H1 (cell line): ENCODE data around the gene FHIT. TPM values are rescaled to one million over a fixed set of nuclear protein-coding genes. Genes with fewer than 3 reads are reported as not detected.

Experiments used
- CTCF ChIA-PET: fragments of 300-600 bp; sonication (Branson Sonifier 250); formaldehyde crosslinking; loops from one replicate; lab custom pipeline; 2021; ENCODE audit not compliant: partially characterized antibody; lab: Charles Lee
- POLR2A ChIA-PET: fragments of 300-600 bp; sonication (Branson Sonifier 250); formaldehyde crosslinking; loops from one replicate; lab custom pipeline; 2021; ENCODE audit warnings: inconsistent platforms; ENCODE audit not compliant: partially characterized antibody; lab: Charles Lee
- DNase-seq, 2 experiments: peaks; one replicate each; pipeline versions ENCODE4 v3.0.0 to v3.0.0-alpha.2; 2010 to 2022; ENCODE audit warnings: low spot score in 2 of 2, low read depth in 1 of 2, mixed read lengths in 1 of 2
- FAIRE-seq: peaks from 2 replicates; lab custom pipeline; 2011; peaks lifted over from hg19 to GRCh38; lab: Jason Lieb, UNC
- H2AFZ ChIP-seq: 2 replicates; pipeline ENCODE4 v1.8.1; 2012; ENCODE audit warnings: low read length, inconsistent platforms
- H2AK5ac ChIP-seq: 2 replicates; pipeline ENCODE4 v1.6.1; 2013; ENCODE audit warnings: low read depth, low read length
- H2BK120ac ChIP-seq: replicated peaks from 2 replicates; pipeline ENCODE3; 2013; ENCODE audit warnings: low read depth, low read length, inconsistent platforms
- H2BK12ac ChIP-seq: 2 replicates; pipeline ENCODE4 v1.6.1; 2013; ENCODE audit warnings: low read depth, low read length
- H2BK15ac ChIP-seq: 2 replicates; pipeline ENCODE4 v1.6.1; 2013; ENCODE audit warnings: low read length
- H2BK20ac ChIP-seq: 2 replicates; pipeline ENCODE4 v1.6.1; 2013; ENCODE audit warnings: low read length
- H2BK5ac ChIP-seq: 2 replicates; pipeline ENCODE4 v1.6.1; 2013; ENCODE audit warnings: low read depth, low read length
- H3K14ac ChIP-seq: 2 replicates; pipeline ENCODE4 v1.6.1; 2013; ENCODE audit warnings: inconsistent platforms; ENCODE audit not compliant: insufficient read length
- H3K18ac ChIP-seq: 2 replicates; pipeline ENCODE4 v1.6.1; 2013; ENCODE audit warnings: low read length; ENCODE audit errors: extremely low read depth
- H3K23ac ChIP-seq: 2 replicates; pipeline ENCODE4 v1.6.1; 2013; ENCODE audit warnings: inconsistent platforms; ENCODE audit not compliant: insufficient read length
- H3K23me2 ChIP-seq: 2 replicates; pipeline ENCODE4 v1.6.1; 2013; ENCODE audit warnings: low read depth, low read length
- H3K27ac ChIP-seq: 2 replicates; pipeline ENCODE4 v1.6.1; 2011; ENCODE audit warnings: low read depth, low read length, inconsistent platforms
- H3K27me3 ChIP-seq, 4 experiments: replicated peaks in 1 of 4; 1 replicate in 1 of 4; 2 replicates in 3 of 4; pipeline versions ENCODE4 v1.6.1 to v1.8.1; 2011 to 2013; ENCODE audit warnings: low read length in 3 of 4, mild to moderate bottlenecking in 3 of 4, inconsistent platforms in 2 of 4, mixed read lengths in 2 of 4, moderate library complexity in 1 of 4; ENCODE audit not compliant: control insufficient read depth in 3 of 4, insufficient read depth in 3 of 4; ENCODE audit errors: extremely low read depth in 1 of 4
- H3K36me3 ChIP-seq, 4 experiments: 2 replicates each; pipeline versions ENCODE4 v1.6.1 to v1.8.1; 2011 to 2013; ENCODE audit warnings: mild to moderate bottlenecking in 4 of 4, low read length in 3 of 4, moderate library complexity in 2 of 4, control low read depth in 1 of 4, inconsistent platforms in 1 of 4; ENCODE audit not compliant: insufficient read depth in 4 of 4, control insufficient read depth in 2 of 4
- H3K4ac ChIP-seq: replicated peaks from 2 replicates; pipeline ENCODE3; 2013; ENCODE audit warnings: low read length, low read depth, mixed read lengths, inconsistent platforms; ENCODE audit not compliant: insufficient read length
- H3K4me1 ChIP-seq, 4 experiments: replicated peaks in 1 of 4; 1 replicate in 1 of 4; 2 replicates in 3 of 4; pipeline versions ENCODE4 v1.6.1 to v1.8.1; 2011 to 2013; ENCODE audit warnings: low read length in 3 of 4, inconsistent platforms in 2 of 4, mixed read lengths in 1 of 4; ENCODE audit not compliant: insufficient read depth in 4 of 4, control insufficient read depth in 3 of 4
- H3K4me2 ChIP-seq, 2 experiments: 2 replicates each; pipeline versions ENCODE4 v1.6.1 to v1.8.1; 2011 to 2013; ENCODE audit warnings: low read depth in 2 of 2, low read length in 2 of 2, control low read depth in 1 of 2, inconsistent platforms in 1 of 2, mild to moderate bottlenecking in 1 of 2; ENCODE audit not compliant: insufficient read depth in 1 of 2
- H3K4me3 ChIP-seq, 4 experiments: fragments of 200-600, 300-600 bp in 1 of 4; sonication (generic), shearing (Covaris generic), sonication (Bioruptor Twin) in 1 of 4; 2 replicates each; pipeline versions ENCODE4 v1.5.1 to v1.8.1; 2011 to 2016; ENCODE audit warnings: low read length in 4 of 4, low read depth in 3 of 4, control low read depth in 2 of 4, inconsistent platforms in 2 of 4, mild to moderate bottlenecking in 2 of 4, mixed read lengths in 1 of 4, moderate library complexity in 1 of 4; ENCODE audit not compliant: insufficient read depth in 2 of 4; ENCODE audit errors: extremely low read depth in 1 of 4
- H3K56ac ChIP-seq: replicated peaks from 2 replicates; pipeline ENCODE3; 2013; ENCODE audit warnings: low read depth, mild to moderate bottlenecking, mixed read lengths, low read length, inconsistent platforms; ENCODE audit not compliant: insufficient read length
- H3K79me1 ChIP-seq: 2 replicates; pipeline ENCODE4 v1.6.1; 2013; ENCODE audit warnings: low read depth, low read length, control low read depth
- H3K79me2 ChIP-seq, 2 experiments: 2 replicates each; pipeline versions ENCODE4 v1.6.1 to v1.8.1; 2012 to 2013; ENCODE audit warnings: low read length in 2 of 2, mild to moderate bottlenecking in 2 of 2, inconsistent platforms in 1 of 2; ENCODE audit not compliant: insufficient read depth in 2 of 2, control insufficient read depth in 1 of 2
- H3K9ac ChIP-seq, 4 experiments: replicated peaks in 1 of 4; 1 replicate in 1 of 4; 2 replicates in 3 of 4; pipeline versions ENCODE4 v1.6.1 to v1.8.1; 2011 to 2013; ENCODE audit warnings: low read depth in 3 of 4, low read length in 3 of 4, control low read depth in 2 of 4, mild to moderate bottlenecking in 2 of 4, moderate library complexity in 2 of 4, inconsistent platforms in 1 of 4; ENCODE audit errors: extremely low read depth in 1 of 4
- H3K9me3 ChIP-seq, 2 experiments: 2 replicates each; pipeline versions ENCODE4 v1.6.1 to v1.8.1; 2012 to 2013; ENCODE audit warnings: mild to moderate bottlenecking in 2 of 2, moderate library complexity in 2 of 2, control low read depth in 1 of 2, inconsistent platforms in 1 of 2, low read depth in 1 of 2, low read length in 1 of 2, mixed read lengths in 1 of 2; ENCODE audit not compliant: insufficient read depth in 2 of 2
- H4K20me1 ChIP-seq, 2 experiments: replicated peaks in 1 of 2; 2 replicates each; pipeline versions ENCODE3 to v1.8.1; 2011 to 2013; ENCODE audit warnings: inconsistent platforms in 2 of 2, low read length in 2 of 2, mild to moderate bottlenecking in 1 of 2; ENCODE audit not compliant: insufficient read depth in 2 of 2, control insufficient read depth in 1 of 2
- H4K5ac ChIP-seq: 2 replicates; pipeline ENCODE4 v1.6.1; 2013; ENCODE audit warnings: low read length, low read depth, mixed read lengths, inconsistent platforms; ENCODE audit not compliant: insufficient read length
- H4K8ac ChIP-seq: 2 replicates; pipeline ENCODE4 v1.8.0; 2013; ENCODE audit warnings: mild to moderate bottlenecking, moderate library complexity, low read length, inconsistent platforms; ENCODE audit not compliant: insufficient read depth; ENCODE audit errors: extremely low read depth
- H4K91ac ChIP-seq: replicated peaks from 2 replicates; pipeline ENCODE3; 2013; ENCODE audit warnings: low read length, mixed read lengths, inconsistent platforms; ENCODE audit not compliant: insufficient read length
- ATF3 ChIP-seq: IDR thresholded peaks from 2 replicates; pipeline ENCODE4 v1.6.1; 2011; ENCODE audit warnings: low read depth, mild to moderate bottlenecking, low read length; ENCODE audit not compliant: insufficient read depth
- GTF2F1 ChIP-seq: IDR thresholded peaks from 2 replicates; pipeline ENCODE4 v1.6.1; 2012; ENCODE audit warnings: low read depth, low read length, improper control_type of control experiment, borderline replicate concordance
- KDM5A ChIP-seq: fragments of 200-600 bp; IDR thresholded peaks from 2 replicates; pipeline ENCODE4 v1.7.1; 2012; ENCODE audit warnings: mild to moderate bottlenecking, low read length, inconsistent platforms, mixed read lengths
- MAX ChIP-seq: IDR thresholded peaks from 2 replicates; pipeline ENCODE4 v1.6.1; 2012; ENCODE audit warnings: inconsistent platforms
- POU5F1 ChIP-seq: IDR thresholded peaks from 2 replicates; pipeline ENCODE4 v1.6.1; 2011; ENCODE audit warnings: low read depth, mild to moderate bottlenecking, low read length, moderate library complexity
- RAD21 ChIP-seq, 2 experiments: IDR thresholded peaks in 1 of 2; conservative IDR thresholded peaks in 1 of 2; 2 replicates each; pipeline ENCODE4 v1.6.1; 2011; ENCODE audit warnings: low read depth in 2 of 2, low read length in 2 of 2, improper control_type of control experiment in 1 of 2, inconsistent platforms in 1 of 2, mild to moderate bottlenecking in 1 of 2, moderate library complexity in 1 of 2
- SIN3A ChIP-seq, 2 experiments: IDR thresholded peaks in 1 of 2; conservative IDR thresholded peaks in 1 of 2; 2 replicates each; pipeline ENCODE4 v1.6.1; 2011 to 2012; ENCODE audit warnings: low read length in 2 of 2, improper control_type of control experiment in 1 of 2, low read depth in 1 of 2, mild to moderate bottlenecking in 1 of 2
- SP1 ChIP-seq: IDR thresholded peaks from 2 replicates; pipeline ENCODE4 v1.6.1; 2011; ENCODE audit warnings: low read depth, low read length
- SP4 ChIP-seq: IDR thresholded peaks from 2 replicates; pipeline ENCODE4 v1.6.1; 2012; ENCODE audit warnings: low read length, inconsistent platforms
- SRF ChIP-seq: IDR thresholded peaks from 2 replicates; pipeline ENCODE4 v1.6.1; 2011; ENCODE audit warnings: mild to moderate bottlenecking, low read depth, low read length, moderate library complexity
- WGBS, 2 experiments: shearing (Covaris generic) in 1 of 2; methylation state at CpG; one replicate each; pipeline versions ENCODE4 v1.1.6 to v1.1.7; 2013 to 2015; ENCODE audit warnings: low lambda C conversion rate in 2 of 2, mixed read lengths in 2 of 2, inconsistent platforms in 1 of 2, low coverage in 1 of 2, missing lambda C conversion rate in 1 of 2; ENCODE audit not compliant: insufficient replicate concordance in 2 of 2, insufficient coverage in 1 of 2, insufficient read length in 1 of 2; ENCODE audit errors: extremely low coverage in 1 of 2, missing lambda C conversion rate in 1 of 2; 5-methylcytosine and 5-hydroxymethylcytosine counted together
- polyA plus RNA-seq, 7 experiments: library from polyadenylated mRNA; depleted of rRNA in 3 of 7; stranded (reverse) in 5 of 7; unstranded in 2 of 7; fragments of >200 nt in 5 of 7; fragments of 200-250 nt in 2 of 7; gene quantifications; 1 replicate in 5 of 7; 2 replicates in 1 of 7; 4 replicates in 1 of 7; pipeline versions ENCODE4 v1.2.1 to v1.2.3, GENCODE V29; 2011 to 2013; ENCODE audit warnings: missing spikeins in 2 of 7, mixed read lengths in 2 of 7
- total RNA-seq: library from RNA; stranded (reverse); fragmentation: NEBNext Ultra II Directional; extraction: Animal tissue kit (Norgen Biotek cat#: 25700); gene quantifications from 2 replicates; pipeline ENCODE4 v1.2.1, GENCODE V29; 2021

FHIT gene
- total and polyA plus RNA-seq, 2 of the 8 experiments (the other 6 are each of a cell fraction or from before 2014, with no cell fraction given), result 1.2 to 3.2 TPM

GRCh38 chr3:61218504-61218903 is 32.7 kb downstream of the FHIT start:
- Histone ChIP-seq H3K36me3 (no peaks in the 10 kb centered on the region), H3K27ac (no peak overlapping the region), H4K5ac (no peak overlapping the region), H3K4ac (no peak overlapping the region), H2AFZ (no peak overlapping the region), H3K79me1 (no peaks in the 10 kb centered on the region), H2BK20ac (no peak overlapping the region), H3K4me2 (no peak overlapping the region), H2AK5ac (no peak overlapping the region), H3K14ac (no peak overlapping the region), H2BK15ac (no peak overlapping the region), H4K8ac (no peak overlapping the region), H3K56ac (no peak overlapping the region), H3K4me3 (no peak overlapping the region), H4K20me1 (no peaks in the 10 kb centered on the region), H2BK12ac (no peak overlapping the region), H3K79me2 (no peaks in the 10 kb centered on the region), H3K4me1 (no peaks in the 10 kb centered on the region), H2BK5ac (no peak overlapping the region), H2BK120ac (no peak overlapping the region), H4K91ac (no peak overlapping the region), H3K9ac (no peak overlapping the region), H3K27me3 (no peaks in the 10 kb centered on the region), H3K9me3 (peaks cover 3% of the 10 kb centered on the region in 2 experiments; a peak in 2 of 4 replicates), H3K23me2 (no peaks in the 10 kb centered on the region), H3K18ac (no peak overlapping the region), H3K23ac (no peak overlapping the region)
- TF ChIP-seq SRF (no peak), SP1 (no peak), POU5F1 (no peak), MAX (no peak), KDM5A (no peak), RAD21 (IDR thresholded peaks at IDR 0.05 in 1 of 2, conservative IDR thresholded peaks at IDR 0.05 in 1 of 2; ENCODE audit: low read depth in 2 of 2, low read length in 2 of 2) (no peak), SP4 (no peak), ATF3 (no peak), SIN3A (conservative IDR thresholded peaks at IDR 0.05 in 1 of 2, IDR thresholded peaks at IDR 0.05 in 1 of 2; ENCODE audit: low read depth in 1 of 2, low read length in 2 of 2) (no peak), GTF2F1 (no peak)
- WGBS, 2 experiments, result 84% methylated on average over 4 of the region's 4 CpGs; no CpG with 5 or more reads in 1 of the 2 experiments
- POLR2A ChIA-PET, result no interaction called here
- FAIRE-seq, result no peak
- CTCF ChIA-PET, result interaction anchor here (1.0 kb wide), 1 partner anchor 10 kb away, joined by 3 read pairs; no protein-coding TSS in a partner anchor
- DNase-seq, result no peak
